ENCODE data around the gene TRAM2. TPM values are rescaled to one million over a fixed set of nuclear protein-coding genes. Genes with fewer than 3 reads are reported as not detected.

The TRAM2 gene
- total and polyA plus RNA-seq, 9 of the 15 experiments (the other 6 are each of a cell fraction or from before 2014, with no cell fraction given) = 2.6 to 13.3 (median 8.9) TPM

DNA sequence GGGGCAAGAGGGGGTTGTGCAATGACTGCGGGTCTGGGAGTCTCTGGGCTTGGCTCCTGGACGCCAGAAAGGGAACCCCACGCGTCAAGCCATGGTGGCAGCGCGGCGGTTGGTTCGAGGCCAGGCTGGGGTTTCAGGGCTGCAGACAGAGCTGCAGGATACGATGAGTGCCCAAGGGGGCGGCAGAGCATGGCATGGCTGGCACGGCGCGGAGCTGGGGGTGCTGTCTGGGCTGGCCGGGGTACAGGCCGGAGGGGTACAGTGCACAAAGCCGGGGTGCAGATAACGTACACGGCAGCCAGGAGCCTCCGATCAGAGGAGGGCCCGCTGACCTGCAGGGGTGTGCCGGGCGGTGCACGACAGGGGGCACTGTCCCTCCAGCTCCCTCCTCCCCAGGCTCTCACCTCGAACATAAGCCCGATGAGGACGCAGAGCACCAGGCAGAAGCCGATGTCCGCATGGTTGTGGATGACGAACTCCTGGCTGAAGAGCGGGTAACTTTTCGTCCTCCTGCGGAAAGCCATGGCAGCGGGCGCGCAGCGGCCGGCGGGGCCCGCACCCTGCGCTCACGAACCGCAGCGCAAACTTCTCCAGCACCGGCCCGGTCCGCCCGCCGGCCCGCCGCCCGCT, 353 bp downstream of the TRAM2 start:
- in situ Hi-C loops (cut with MboI) = no loop called here
- Histone ChIP-seq H4K20me1 (replicated peaks; ENCODE audit: control insufficient read depth, insufficient read depth, low read length) (peaks cover 10% of the 10 kb centered on the region), H3K27me3 (ENCODE audit: control insufficient read depth in 2 of 2, insufficient read depth in 2 of 2, low read length in 2 of 2) (no peaks in the 10 kb centered on the region), H3K9ac (ENCODE audit: insufficient read depth in 1 of 2, low read depth in 2 of 2, low read length in 2 of 2) (peak overlapping the region; percentile 58 to 91), H3K9me3 (replicated peaks; ENCODE audit: control insufficient read depth, insufficient read depth, low read depth, low read length) (no peaks in the 10 kb centered on the region), H3K36me3 (ENCODE audit: control insufficient read depth, insufficient read depth, low read length) (no peaks in the 10 kb centered on the region), H3K27ac (ENCODE audit: extremely low read depth, low read depth, low read length) (peak overlapping the region; percentile 74), H3K4me1 (replicated peaks in 1 of 2; ENCODE audit: control insufficient read depth in 2 of 2, insufficient read depth in 2 of 2, low read length in 2 of 2) (peaks cover 22 to 30% of the 10 kb centered on the region in 2 experiments; a peak in 4 of 5 replicates), H3K9me1 (ENCODE audit: control insufficient read depth, insufficient read depth, low read length) (no peaks in the 10 kb centered on the region), H3K79me2 (ENCODE audit: control insufficient read depth, insufficient read depth, low read length) (peaks cover 42% of the 10 kb centered on the region; the same call in 2 of the 3 replicates), H3K4me2 (ENCODE audit: insufficient read depth, low read length) (peak overlapping the region; percentile 81), H2AFZ (ENCODE audit: low read depth, low read length) (peak overlapping the region; percentile 86), H3K4me3 (peak overlapping the region; percentile 77)
- no peak for FAIRE-seq
- 1% methylated on average over 39 of the region's 51 CpGs for WGBS (ENCODE audit: insufficient coverage, low coverage, missing lambda C conversion rate)
- intact Hi-C loops (cut with micrococcal nuclease) = loop anchor here (1.0 to 5.0 kb wide), 6 partner anchors 59 to 289 kb away; no protein-coding TSS in a partner anchor
- CTCF ChIA-PET (ENCODE audit: low intra/inter-chr PET ratio) = interaction anchor here (0.6 to 0.8 kb wide), 2 partner anchors 87 to 301 kb away, joined by 3 to 4 read pairs; no protein-coding TSS in a partner anchor
- TSS peak; percentile 45 for BruUV-seq (replicated peaks)
- POLR2A ChIA-PET = interaction anchor here (0.6 to 1.7 kb wide), 7 partner anchors 9 to 1217 kb away, joined by 3 to 5 read pairs (median 3); no protein-coding TSS in a partner anchor
- peak; percentile 83 for ATAC-seq
- peak; percentile 77 to 85 (median 79) for DNase-seq (ENCODE audit: extremely low read depth in 1 of 4, low spot score in 3 of 4)
- TF ChIP-seq RAD21 (CRISPR knock-in tag; conservative IDR thresholded peaks at IDR 0.05 in 1 of 2, IDR thresholded peaks at IDR 0.05 in 1 of 2) (peak; percentile 60 to 61), ZNF79 (CRISPR knock-in tag; IDR thresholded peaks at IDR 0.05; ENCODE audit: low read depth) (no peak), FOXP4 (CRISPR knock-in tag; IDR thresholded peaks at IDR 0.05; ENCODE audit: borderline replicate concordance) (peak; percentile 74; the same call in 1 of the 2 replicates), ATF1 (CRISPR knock-in tag; IDR thresholded peaks at IDR 0.05) (no peak), ATF1 (tag; IDR thresholded peaks at IDR 0.05) (peak; percentile 18; the same call in 1 of the 2 replicates), JUND (IDR thresholded peaks at IDR 0.05; ENCODE audit: borderline replicate concordance, low read depth, low read length) (0 out of 2 replicates have a peak, but pooled peaks have one; percentile 21), JUND (tag; IDR thresholded peaks at IDR 0.05; ENCODE audit: borderline replicate concordance, low read depth, low read length) (no peak; the same call in 2 of the 3 replicates), ETV5 (CRISPR knock-in tag; IDR thresholded peaks at IDR 0.05; ENCODE audit: low read depth) (no peak), XRCC5 (IDR thresholded peaks at IDR 0.05; ENCODE audit: low read depth, low read length) (0 out of 2 replicates have a peak, but pooled peaks have one; percentile 27), SMARCE1 (IDR thresholded peaks at IDR 0.05) (peak; percentile 41; the same call in 1 of the 2 replicates), LCOR (CRISPR knock-in tag; IDR thresholded peaks at IDR 0.05) (no peak), HLTF (IDR thresholded peaks at IDR 0.05) (no peak), ZNF740 (CRISPR knock-in tag; IDR thresholded peaks at IDR 0.05) (no peak), ZNF740 (tag; IDR thresholded peaks at IDR 0.05) (no peak), MCM7 (IDR thresholded peaks at IDR 0.05) (no peak), MIER1 (IDR thresholded peaks at IDR 0.05; ENCODE audit: low read depth) (no peak), SMAD2 (IDR thresholded peaks at IDR 0.05; ENCODE audit: low read depth, low read length) (no peak), NR3C1 (CRISPR knock-in tag; IDR thresholded peaks at IDR 0.05) (0 out of 2 replicates have a peak, but pooled peaks have one; percentile 23)
- TF ChIP-seq, protein P1, sequence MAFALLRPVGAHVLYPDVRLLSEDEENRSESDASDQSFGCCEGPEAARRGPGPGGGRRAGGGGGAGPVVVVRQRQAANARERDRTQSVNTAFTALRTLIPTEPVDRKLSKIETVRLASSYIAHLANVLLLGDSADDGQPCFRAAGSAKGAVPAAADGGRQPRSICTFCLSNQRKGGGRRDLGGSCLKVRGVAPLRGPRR (CRISPR knock-in tag; IDR thresholded peaks at IDR 0.05) = no peak
